Body of pancreas (tissue), 4 donors: ENCODE results near the gene IGFBP7. TPM values are rescaled to one million over a fixed set of nuclear protein-coding genes. Genes with fewer than 3 reads are reported as not detected.

Experiments used
- ATAC-seq: fragments of 150-250 bp; one replicate; pipeline ENCODE4 v1.9.1; 2016
- DNase-seq, 4 donors: peaks; one replicate each; pipeline ENCODE4 v3.0.0-alpha.2; 2019
- H3K27ac ChIP-seq, 4 donors: fragments of 200-600 bp; sonication (generic); 1 replicate in 3 of 4; 2 replicates in 1 of 4; pipeline versions ENCODE4 v1.5.1 to v1.6.1; 2016 to 2019; ENCODE audit warnings: mild to moderate bottlenecking in 1 of 4, mixed read lengths in 1 of 4, moderate library complexity in 1 of 4
- H3K27me3 ChIP-seq, 2 donors: fragments of 200-600 bp; sonication (generic); one replicate each; pipeline ENCODE4 v1.6.0; 2016; ENCODE audit warnings: mild to moderate bottlenecking in 1 of 2
- H3K36me3 ChIP-seq, 2 donors: fragments of 200-600 bp; sonication (generic); replicated peaks in 1 of 2; 2 replicates each; pipeline ENCODE4 v1.5.1; 2016; ENCODE audit warnings: low read depth in 2 of 2; ENCODE audit not compliant: insufficient read depth in 1 of 2
- H3K4me1 ChIP-seq: fragments of 200-600 bp; sonication (generic); one replicate; pipeline ENCODE4 v1.6.0; 2016
- H3K4me3 ChIP-seq, 2 donors: fragments of 200-600 bp; sonication (generic); 1 replicate in 1 of 2; 2 replicates in 1 of 2; pipeline ENCODE4 v1.5.1; 2016 to 2019
- H3K9me3 ChIP-seq, 3 donors: fragments of 200-600 bp; sonication (generic); 1 replicate in 2 of 3; 2 replicates in 1 of 3; pipeline ENCODE4 v1.5.1; 2016
- CTCF ChIP-seq, 7 experiments: fragments of 450-650 bp in 4 of 7; fragments of 200-600 bp in 3 of 7; sonication (generic) in 3 of 7; IDR thresholded peaks; one replicate each; pipeline ENCODE4 v1.5.1; 2016 to 2019; ENCODE audit warnings: antibody characterized with exemption in 7 of 7
- POLR2A ChIP-seq, 3 donors: fragments of 450-650 bp; IDR thresholded peaks; one replicate each; pipeline ENCODE4 v1.6.1; 2016; ENCODE audit warnings: antibody characterized with exemption in 3 of 3, mild to moderate bottlenecking in 2 of 3
- WGBS, 2 donors: methylation state at CpG; one replicate each; pipeline ENCODE4 v1.1.5; 2017; 5-methylcytosine and 5-hydroxymethylcytosine counted together
- intact Hi-C: fragments of 100-400 bp; cut with DNase I; formaldehyde crosslinking; loops from one replicate; pipeline ENCODE4 v1.15.1; 2023
- total RNA-seq, 2 donors: library from RNA; depleted of rRNA; stranded (reverse); fragments of >200 nt; gene quantifications; one replicate each; pipeline ENCODE4 v1.1.0, GENCODE V29; 2016

IGFBP7 gene
- total RNA-seq, 2 donors from 2014 or later = 758 to 1,249 TPM

GRCh38 chr4:57157596-57158137 lies 47.5 kb upstream of the IGFBP7 start:
- Histone ChIP-seq H3K9me3 (no peaks in the 10 kb centered on the region), H3K4me1 (no peaks in the 10 kb centered on the region), H3K36me3 (no peaks in the 10 kb centered on the region), H3K27me3 (no peaks in the 10 kb centered on the region), H3K27ac (no peak overlapping the region), H3K4me3 (no peak overlapping the region)
- no peak for TF ChIP-seq CTCF (IDR thresholded peaks at IDR 0.05)
- no peak for TF ChIP-seq POLR2A (IDR thresholded peaks at IDR 0.05)
- 72 to 78% methylated on average over 8 of the region's 8 CpGs for WGBS, 2 donors
- DNase-seq (no peak), ATAC-seq (no peak)
- intact Hi-C loops = no loop called here

- TF ChIP-seq CTCF (IDR thresholded peaks at IDR 0.05) (no peak), POLR2A (IDR thresholded peaks at IDR 0.05) (no peak)
- H3K9me3 ChIP-seq = no peaks in the 10 kb centered on the region
- H3K4me1 ChIP-seq = no peaks in the 10 kb centered on the region
- DNase-seq (no peak), ATAC-seq (no peak)
- 58 to 62% methylated on average over 7 of the region's 7 CpGs for WGBS, 2 donors
- no peaks in the 10 kb centered on the region for H3K36me3 ChIP-seq
- no peak overlapping the region for H3K27ac ChIP-seq
- no peaks in the 10 kb centered on the region for H3K27me3 ChIP-seq
- intact Hi-C loops = no loop called here
- H3K4me3 ChIP-seq = no peak overlapping the region
Measured at GRCh38 chr4:57156242-57156990, 46.2 kb upstream of the IGFBP7 start.

GRCh38 chr4:57154926-57155325 lies 44.7 kb upstream of the IGFBP7 start:
- Histone ChIP-seq H3K27me3 (no peaks in the 10 kb centered on the region), H3K4me1 (no peaks in the 10 kb centered on the region), H3K27ac (no peak overlapping the region), H3K36me3 (no peaks in the 10 kb centered on the region), H3K4me3 (no peak overlapping the region), H3K9me3 (no peaks in the 10 kb centered on the region)
- DNase-seq = no peak
- TF ChIP-seq CTCF (IDR thresholded peaks at IDR 0.05) (no peak), POLR2A (IDR thresholded peaks at IDR 0.05) (no peak)
- 69 to 74% methylated on average over 3 of the region's 3 CpGs for WGBS, 2 donors
- intact Hi-C loops = no loop called here
- ATAC-seq = no peak

- Histone ChIP-seq H3K27ac (no peak overlapping the region), H3K27me3 (no peaks in the 10 kb centered on the region), H3K36me3 (no peaks in the 10 kb centered on the region), H3K9me3 (no peaks in the 10 kb centered on the region), H3K4me1 (peaks cover 7% of the 10 kb centered on the region), H3K4me3 (no peak overlapping the region)
- no peak for DNase-seq
- WGBS, 2 donors = 39 to 52% methylated on average over 4 of the region's 4 CpGs
- intact Hi-C loops = no loop called here
- no peak for ATAC-seq
- TF ChIP-seq POLR2A (IDR thresholded peaks at IDR 0.05) (no peak), CTCF (IDR thresholded peaks at IDR 0.05) (no peak)
Measured at GRCh38 chr4:57154191-57154590, 44.0 kb upstream of the IGFBP7 start.

GRCh38 chr4:57153207-57153606 lies 43.0 kb upstream of the IGFBP7 start:
- TF ChIP-seq POLR2A (IDR thresholded peaks at IDR 0.05) (no peak), CTCF (IDR thresholded peaks at IDR 0.05) (no peak)
- Histone ChIP-seq H3K36me3 (no peaks in the 10 kb centered on the region), H3K4me1 (peaks cover 9% of the 10 kb centered on the region), H3K27ac (no peak overlapping the region), H3K9me3 (no peaks in the 10 kb centered on the region), H3K4me3 (no peak overlapping the region), H3K27me3 (no peaks in the 10 kb centered on the region)
- WGBS, 2 donors = 58 to 62% methylated on average over 3 of the region's 3 CpGs
- ATAC-seq (no peak), DNase-seq (no peak)
- intact Hi-C loops = no loop called here
